ENCODE data around the gene PRELID2.

- no peak for TF ChIP-seq POLR2A (IDR thresholded peaks at IDR 0.05; ENCODE audit: low read length)
- no peak for TF ChIP-seq GATA1 (IDR thresholded peaks at IDR 0.05; ENCODE audit: low read depth, low read length)
Measured at GRCh38 chr5:145715412-145715811, 119.7 kb downstream of the PRELID2 start.

Data from erythroblast (primary cell).